HL-60 (cell line): ENCODE measurements around the gene MOV10L1.

ENCODE experiments used
- DNase-seq, 2 experiments: peaks; one replicate each; pipeline ENCODE4 v3.0.0-alpha.2; 2010 to 2020; ENCODE audit warnings: low read depth in 1 of 2, low spot score in 1 of 2
- H3K27ac ChIP-seq: fragments of 250-450 bp; sonication (Bioruptor Pico); replicated peaks from 2 replicates; pipeline ENCODE4 v1.5.1; 2020; ENCODE audit warnings: mild to moderate bottlenecking, moderate library complexity
- H3K27me3 ChIP-seq: fragments of 250-450 bp; sonication (Bioruptor Pico); 2 replicates; pipeline ENCODE4 v1.5.1; 2021; ENCODE audit warnings: mild to moderate bottlenecking, moderate library complexity; ENCODE audit not compliant: insufficient read depth, poor library complexity, severe bottlenecking
- H3K4me3 ChIP-seq: replicated peaks from 2 replicates; pipeline ENCODE4 v1.5.1; 2011; ENCODE audit warnings: mild to moderate bottlenecking, control low read depth, low read length; ENCODE audit not compliant: insufficient read depth
- CTCF ChIP-seq: IDR thresholded peaks from one replicate; pipeline ENCODE4 v1.5.1; 2011; ENCODE audit warnings: low read length, control low read depth, inconsistent platforms; ENCODE audit not compliant: insufficient read depth
- GABPA ChIP-seq: IDR thresholded peaks from 2 replicates; pipeline ENCODE4 v1.6.1; 2012; ENCODE audit warnings: low read depth
- POLR2AphosphoS5 ChIP-seq: IDR thresholded peaks from 2 replicates; pipeline ENCODE4 v1.6.1; 2012; ENCODE audit warnings: low read depth
- REST ChIP-seq: IDR thresholded peaks from 2 replicates; pipeline ENCODE4 v1.6.1; 2012; ENCODE audit warnings: low read depth; ENCODE audit not compliant: insufficient replicate concordance
- SPI1 ChIP-seq: IDR thresholded peaks from 2 replicates; pipeline ENCODE4 v1.6.1; 2012; ENCODE audit warnings: low read depth, mild to moderate bottlenecking, borderline replicate concordance

Gene MOV10L1

GRCh38 chr22:50194037-50194805, 104.4 kb downstream of the MOV10L1 start:
- no peak for DNase-seq
- no peak overlapping the region; the same call in 1 of the 2 replicates for H3K27ac ChIP-seq
- H3K27me3 ChIP-seq: no peaks in the 10 kb centered on the region
- TF ChIP-seq POLR2AphosphoS5 (no peak), SPI1 (no peak), GABPA (no peak), CTCF (no peak), REST (no peak)
- no peak overlapping the region for H3K4me3 ChIP-seq

- Histone ChIP-seq H3K27me3 (no peaks in the 10 kb centered on the region), H3K4me3 (no peak overlapping the region), H3K27ac (no peak overlapping the region)
- no peak for TF ChIP-seq GABPA
- no peak for TF ChIP-seq POLR2AphosphoS5
- no peak for TF ChIP-seq REST
- no peak for TF ChIP-seq CTCF
- TF ChIP-seq SPI1: no peak
- no peak for DNase-seq
These were observed 106.5 kb downstream of the MOV10L1 start for GRCh38 chr22:50196256-50196655.

DNA sequence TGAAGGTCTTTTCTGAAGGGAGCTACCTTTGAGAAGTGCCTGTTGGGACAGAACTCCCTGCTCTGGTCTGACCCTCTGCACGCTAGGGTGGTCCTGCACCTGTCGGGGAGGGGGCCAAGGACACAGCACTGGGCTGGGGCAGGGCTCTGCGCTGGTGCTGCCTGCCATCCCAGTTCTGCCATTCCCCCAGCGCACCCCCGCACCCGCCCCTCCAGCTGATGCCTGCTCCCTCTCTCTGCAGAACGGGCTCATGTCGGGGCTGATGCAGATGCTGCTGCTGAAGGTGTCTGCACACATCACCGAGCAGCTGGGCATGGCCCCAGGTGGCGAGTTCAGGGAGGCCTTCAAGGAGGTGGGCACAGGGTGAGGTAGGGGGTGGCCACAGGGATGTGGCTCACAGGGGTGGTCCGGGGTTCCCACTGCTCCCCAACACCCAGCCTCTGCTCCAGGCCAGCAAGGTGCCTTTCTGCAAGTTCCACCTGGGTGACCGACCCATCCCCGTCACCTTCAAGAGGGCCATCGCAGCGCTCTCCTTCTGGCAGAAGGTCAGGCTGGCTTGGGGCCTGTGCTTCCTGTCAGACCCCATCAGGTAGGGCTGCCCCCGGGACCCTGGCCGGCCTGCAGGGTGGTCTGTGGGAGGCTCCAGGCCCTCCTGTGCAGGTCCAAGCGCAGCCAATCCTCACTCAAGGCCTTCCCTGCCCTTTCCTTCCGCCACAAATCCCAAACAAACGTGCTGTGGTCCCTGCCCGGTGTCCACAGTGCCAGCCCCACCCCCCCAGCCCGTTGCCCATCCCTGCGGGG, 107.4 kb downstream of the MOV10L1 start:
- no peak overlapping the region for H3K4me3 ChIP-seq
- no peak for TF ChIP-seq CTCF

More for the DNA sequence above, 107.4 kb downstream of the MOV10L1 start:
- Histone ChIP-seq H3K27me3 (no peaks in the 10 kb centered on the region), H3K27ac (no peak overlapping the region)
- no peak for DNase-seq
